GM21717 (cell line): ENCODE results near the gene HIVEP3.

ENCODE experiments used
- ATAC-seq: cut with Tn5 transposase; IDR thresholded peaks from one replicate; pipeline ENCODE4 v1.9.1; 2021; ENCODE audit warnings: mild to moderate bottlenecking, moderate library complexity; ENCODE audit not compliant: unreplicated experiment

Gene HIVEP3

GRCh38 chr1:41512701-41513382, 405.9 kb downstream of the HIVEP3 start:
- ATAC-seq, result no peak

DNA sequence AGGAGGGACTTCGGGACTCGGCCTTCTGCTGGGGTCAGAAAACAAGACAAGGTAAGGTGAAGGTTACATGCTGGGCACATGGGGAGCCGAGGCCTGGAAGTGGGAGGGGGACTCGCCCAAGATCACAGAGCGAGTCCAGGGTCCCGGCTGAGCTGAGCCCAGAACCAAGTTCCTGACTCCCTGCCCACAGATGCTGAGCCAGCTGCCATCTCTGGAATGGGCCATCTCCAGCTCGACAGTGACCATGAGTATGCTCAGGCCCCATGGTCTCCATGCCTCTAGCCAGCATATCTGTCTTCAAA, 407.5 kb downstream of the HIVEP3 start:
- ATAC-seq, result no peak

DNA sequence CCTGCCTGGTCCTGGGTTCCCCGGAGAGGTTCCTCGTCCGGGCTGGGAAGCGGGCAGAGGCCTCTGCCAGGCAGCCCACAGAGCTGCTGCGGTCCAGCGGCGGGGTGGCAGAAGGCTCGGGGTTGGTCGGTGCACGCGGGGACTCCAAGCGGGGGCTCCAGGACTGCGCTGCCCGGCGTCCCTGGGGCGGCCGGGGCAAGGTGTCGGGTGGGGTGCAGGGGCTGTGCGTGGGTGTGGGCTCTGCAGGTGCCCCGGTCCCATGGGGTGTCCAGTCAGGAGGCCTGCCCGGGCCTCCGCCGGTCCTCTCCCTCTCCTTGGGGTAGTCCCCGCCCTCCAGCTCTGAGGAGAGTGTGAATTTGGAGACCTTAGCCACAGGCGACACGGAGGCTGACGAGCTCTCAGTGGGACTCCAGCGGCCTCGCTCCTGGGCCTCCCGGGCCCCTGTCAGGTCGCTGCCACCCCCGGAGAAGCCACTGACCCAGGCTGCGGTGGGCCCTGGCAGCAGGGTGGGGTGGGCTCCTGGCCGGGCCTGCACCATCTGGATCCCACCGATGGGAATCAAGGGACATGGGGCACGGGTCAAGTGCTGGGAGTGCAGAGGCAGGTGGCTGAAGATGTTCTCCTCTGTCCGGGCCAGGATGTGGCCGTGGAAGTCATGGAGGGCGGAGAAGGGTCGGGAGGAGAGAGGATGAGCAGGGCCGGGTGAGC, 408.0 kb downstream of the HIVEP3 start:
- ATAC-seq, result no peak

DNA sequence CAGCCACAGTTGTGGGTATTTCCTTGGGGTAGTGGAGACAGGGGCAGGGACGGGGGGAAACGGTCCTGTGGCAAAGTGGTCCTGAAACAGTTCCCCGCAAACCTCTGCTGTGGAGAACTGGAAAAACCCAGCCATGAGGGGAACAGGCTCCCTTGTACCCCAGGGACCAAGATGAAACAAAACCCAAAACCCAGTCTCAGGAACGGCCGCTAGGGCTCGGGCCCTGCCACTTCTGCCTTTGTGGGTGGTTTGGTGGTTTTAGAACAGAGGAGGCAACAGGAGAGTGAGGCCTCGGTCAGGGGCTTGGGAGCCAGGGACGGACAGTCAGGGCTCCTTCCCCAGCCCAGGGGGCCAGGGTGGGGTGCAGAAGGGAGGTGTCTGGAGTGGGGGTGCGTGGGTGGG, 409.5 kb downstream of the HIVEP3 start:
- no peak for ATAC-seq

- ATAC-seq, result no peak
Measured at GRCh38 chr1:41508290-41508689, 410.4 kb downstream of the HIVEP3 start.

- ATAC-seq, result no peak
Measured at GRCh38 chr1:41507836-41508235, 410.9 kb downstream of the HIVEP3 start.

DNA sequence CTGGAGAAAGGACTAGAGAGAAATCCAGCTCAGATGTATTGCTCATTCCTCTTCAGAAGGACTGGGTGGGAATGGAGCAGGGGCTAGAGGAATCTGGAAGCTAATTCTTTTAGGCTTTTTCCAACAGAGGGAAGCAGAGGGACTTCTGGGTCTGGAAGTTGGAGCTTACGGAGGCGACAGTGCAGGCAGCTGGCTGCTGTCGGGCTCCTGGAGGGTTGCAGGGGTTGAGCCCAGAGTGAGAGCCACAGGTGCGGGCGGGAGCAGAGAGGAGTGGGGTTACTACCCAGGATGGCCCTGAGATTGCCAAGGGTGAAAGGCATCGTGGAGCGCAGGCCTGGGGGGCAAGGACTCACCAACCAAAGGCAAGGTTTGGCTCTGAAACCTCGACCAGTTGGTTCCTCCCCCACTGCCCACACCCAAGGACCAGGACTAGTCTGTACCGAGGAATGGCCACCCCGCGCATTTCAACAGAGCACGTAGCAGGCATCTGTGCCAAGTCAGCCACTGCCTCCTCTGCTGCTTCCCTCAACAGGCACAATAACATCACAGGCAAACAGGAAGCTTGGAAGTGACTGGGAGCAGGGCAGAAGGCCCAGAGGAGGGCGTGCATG, 411.5 kb downstream of the HIVEP3 start:
- no peak for ATAC-seq

DNA sequence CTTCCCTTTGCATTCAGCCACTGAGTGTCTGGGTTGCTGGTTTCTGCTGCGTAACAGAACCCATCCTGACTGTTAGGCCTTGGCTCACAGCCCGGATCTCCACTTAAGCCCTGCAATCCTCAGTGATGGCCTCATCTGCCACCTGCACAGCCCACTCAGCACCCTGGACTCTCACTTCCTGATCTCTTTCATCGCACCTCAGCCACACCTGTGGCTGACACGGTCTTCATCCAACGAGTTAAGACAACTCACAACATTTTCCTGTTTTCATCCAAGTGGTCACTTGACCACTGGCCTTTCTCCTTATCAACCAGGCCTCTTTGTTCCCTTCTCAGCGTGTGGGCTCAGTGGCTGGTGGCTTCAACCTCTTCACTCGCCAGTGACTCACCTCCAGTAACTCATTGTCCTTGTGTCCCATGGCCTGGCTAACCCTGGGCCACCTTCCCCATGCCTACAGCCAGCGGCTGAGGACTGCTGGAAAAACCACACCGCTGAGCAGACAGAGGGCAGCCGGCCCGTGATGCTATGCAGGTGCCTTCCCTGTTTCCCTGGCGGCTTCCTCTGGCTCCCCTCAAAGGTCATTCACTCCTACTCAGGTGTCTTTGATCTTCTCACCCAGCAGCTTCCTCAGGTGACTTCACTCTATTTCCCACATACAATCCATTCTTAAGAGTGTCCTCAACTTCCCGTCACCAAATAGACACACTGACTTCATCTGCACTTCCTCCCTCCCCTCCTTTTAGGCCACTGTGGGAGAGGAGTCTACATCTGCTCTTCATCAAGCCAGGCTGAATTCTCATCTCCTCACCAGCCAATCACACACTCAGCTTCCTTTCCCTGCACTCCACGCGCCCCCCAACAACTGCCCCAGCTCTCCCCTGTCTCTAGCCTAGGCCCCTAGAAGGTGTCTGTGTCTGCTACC, 414.3 kb downstream of the HIVEP3 start:
- ATAC-seq, result no peak

DNA sequence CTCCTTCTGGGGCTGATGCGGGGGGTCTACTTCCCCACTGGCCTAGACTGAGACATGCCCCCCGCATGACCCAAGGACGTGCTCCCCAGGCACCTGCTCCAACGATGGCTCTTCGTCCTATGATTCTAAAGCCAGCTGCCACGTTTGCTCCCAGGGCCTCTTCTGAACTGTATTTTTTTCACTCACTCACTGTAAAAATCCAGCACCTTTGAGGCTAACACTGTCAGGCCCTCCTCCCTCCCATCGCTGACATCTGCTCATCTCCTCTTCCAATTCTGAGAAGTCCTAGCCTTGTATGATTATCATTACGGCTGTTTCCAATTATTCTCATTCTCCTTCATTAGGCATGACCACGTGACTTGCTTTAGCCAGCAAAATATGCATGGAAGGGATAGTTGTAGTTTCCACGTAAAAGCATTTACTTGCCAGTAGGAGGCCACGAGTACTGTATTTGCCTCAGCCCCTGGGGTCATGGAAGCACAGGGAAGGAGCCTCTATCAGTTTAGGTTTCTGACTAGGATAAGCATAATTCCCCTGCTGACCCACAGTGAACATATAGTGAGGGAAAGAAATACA, 415.1 kb downstream of the HIVEP3 start:
- ATAC-seq, result no peak

DNA sequence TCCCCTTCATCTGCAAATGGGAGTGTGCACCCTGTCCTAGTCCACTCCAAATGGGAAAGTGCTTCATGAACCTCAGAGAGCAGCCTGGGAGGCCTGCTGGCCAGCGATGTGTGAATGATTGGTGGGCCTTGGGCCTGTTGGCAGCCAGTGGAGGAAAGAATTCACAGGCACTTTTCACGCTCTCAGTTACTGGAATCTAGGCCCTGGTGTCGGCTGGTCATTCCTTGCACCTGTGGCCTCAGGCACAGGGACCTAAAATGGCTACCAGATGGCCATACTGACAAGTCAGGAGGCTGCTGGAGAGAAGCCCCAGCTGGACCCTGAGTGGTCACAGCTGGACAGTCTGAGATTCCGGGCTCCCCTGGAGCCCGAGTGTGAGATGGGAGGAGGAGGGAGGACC, 415.8 kb downstream of the HIVEP3 start:
- ATAC-seq, result no peak

- ATAC-seq, result no peak
Measured at GRCh38 chr1:41501581-41501980, 417.1 kb downstream of the HIVEP3 start.

DNA sequence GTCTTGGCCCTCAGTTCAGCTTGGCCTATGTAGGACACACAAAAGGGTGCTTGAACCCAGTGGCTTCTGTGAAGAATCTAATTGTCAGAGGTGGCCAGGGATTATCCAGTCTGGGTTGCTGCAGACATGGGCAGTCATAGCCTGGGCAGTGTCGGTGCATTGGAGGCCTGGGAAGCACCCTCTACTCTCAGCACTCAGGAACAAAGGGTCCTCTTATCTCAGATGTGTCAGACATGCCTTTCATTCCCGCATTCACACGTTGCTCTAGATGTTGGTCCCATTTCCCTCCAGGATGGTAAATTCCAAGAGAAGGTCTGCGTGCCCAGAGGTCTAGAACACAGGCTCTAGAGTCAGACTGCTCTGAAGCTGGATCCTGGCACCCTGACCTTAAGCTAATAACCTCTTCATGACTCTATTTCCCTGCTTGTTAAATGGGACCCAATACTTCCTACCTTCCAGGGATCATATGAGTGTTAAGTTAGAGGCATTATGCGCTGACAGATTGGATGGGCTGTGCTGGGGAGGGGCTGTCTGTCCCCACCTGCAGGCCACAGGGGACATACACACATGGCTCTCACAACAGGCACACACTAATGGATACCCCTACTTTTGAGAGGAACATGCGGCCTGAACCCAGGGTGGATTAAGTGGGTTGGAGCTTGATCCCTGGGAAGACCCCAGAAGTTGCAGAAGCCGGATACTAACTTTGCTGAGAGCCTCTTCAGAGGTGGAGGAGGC, 417.8 kb downstream of the HIVEP3 start:
- ATAC-seq, result no peak

DNA sequence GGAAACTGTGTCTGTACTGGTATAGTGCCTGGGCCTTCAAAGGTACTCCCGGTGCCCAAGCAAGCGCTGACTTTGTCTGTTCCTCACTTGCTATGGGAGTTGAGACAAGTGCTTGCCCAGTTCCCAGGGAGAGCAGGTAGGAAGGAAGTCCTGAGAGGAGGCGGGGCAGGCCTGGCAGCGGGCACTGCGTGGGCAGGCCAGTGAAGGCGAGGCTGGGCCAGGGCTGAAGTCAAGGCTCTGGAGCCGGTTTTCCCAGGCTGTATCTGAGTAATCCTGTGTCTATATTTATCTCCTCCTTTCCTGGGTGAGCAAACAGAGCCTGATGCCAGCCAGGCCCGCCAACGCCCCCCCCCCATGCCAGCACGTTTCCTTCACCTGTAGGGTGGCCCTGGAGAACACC, 418.3 kb downstream of the HIVEP3 start:
- no peak for ATAC-seq

DNA sequence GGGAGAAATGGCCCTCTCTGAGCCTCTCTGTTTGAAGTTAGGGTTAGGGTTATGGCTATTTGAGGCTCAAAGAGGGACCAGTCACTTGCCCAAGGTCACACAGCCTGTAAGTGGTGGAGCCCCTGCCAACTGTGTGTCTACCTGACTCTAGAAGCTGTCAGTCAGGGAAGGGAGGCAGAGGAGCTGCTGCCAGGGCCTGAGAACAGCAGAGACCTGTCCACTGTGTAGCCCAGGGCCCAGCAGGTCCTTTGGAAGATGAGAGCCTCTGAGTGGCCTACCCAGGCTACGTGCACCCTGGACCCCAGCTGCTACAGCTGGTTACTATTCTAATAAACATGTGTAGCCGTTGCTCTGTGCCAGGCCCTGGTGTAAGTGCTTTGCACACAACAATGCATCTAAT, 419.1 kb downstream of the HIVEP3 start:
- no peak for ATAC-seq

GRCh38 chr1:41498804-41499203, 419.9 kb downstream of the HIVEP3 start:
- ATAC-seq, result no peak

- no peak for ATAC-seq
Measured at GRCh38 chr1:41498391-41498790, 420.3 kb downstream of the HIVEP3 start.

- no peak for ATAC-seq
Measured at GRCh38 chr1:41497461-41498030, 421.2 kb downstream of the HIVEP3 start.

GRCh38 chr1:41497056-41497440, 421.7 kb downstream of the HIVEP3 start:
- ATAC-seq, result no peak

DNA sequence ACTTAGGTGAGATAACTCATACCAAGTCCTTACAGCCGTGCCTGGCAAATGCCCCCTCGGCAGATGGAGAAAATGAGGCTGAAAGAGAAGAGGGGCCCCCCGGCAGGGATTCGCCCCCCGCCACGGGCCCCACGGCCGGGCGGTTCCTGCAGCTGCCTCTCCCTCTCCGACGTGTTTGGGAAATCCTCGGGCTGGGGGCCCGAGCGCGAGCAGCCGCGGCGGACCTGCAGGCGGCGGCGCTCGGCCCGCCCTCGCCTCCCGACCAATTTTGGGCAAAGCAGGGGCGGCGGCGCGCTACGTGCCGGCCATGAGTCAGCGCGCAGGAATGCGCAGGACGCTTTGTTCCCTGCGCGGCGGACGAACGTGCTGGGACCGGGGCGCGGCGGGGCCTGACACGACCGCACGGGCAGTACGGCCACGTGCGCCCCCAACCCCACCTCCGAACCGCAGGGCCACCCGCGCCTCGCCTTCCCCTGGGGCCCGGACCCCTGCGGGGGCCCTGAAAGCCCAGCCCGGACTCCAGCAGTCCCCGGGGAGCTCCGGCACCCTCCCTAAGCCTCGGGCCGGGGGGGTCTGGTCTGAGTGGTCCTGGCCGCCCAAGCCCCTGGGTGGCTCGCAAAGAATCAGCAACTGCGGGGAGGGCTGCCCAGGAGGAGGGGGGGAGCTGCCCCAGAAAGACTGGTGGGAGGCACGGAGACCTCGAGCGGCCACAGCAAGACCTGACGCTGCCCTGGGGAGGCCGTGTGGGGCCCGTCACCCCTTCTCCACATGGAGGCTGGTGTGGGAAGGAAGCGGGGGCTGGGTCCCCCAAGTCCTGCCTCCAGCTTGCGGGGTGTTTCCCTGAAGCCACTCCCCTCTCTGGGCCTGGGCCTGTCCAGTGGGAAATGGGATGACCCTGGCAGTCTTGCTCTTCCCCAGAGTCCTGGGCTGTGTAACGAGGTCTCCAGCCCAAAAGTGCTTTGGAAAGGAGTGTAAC, 422.4 kb downstream of the HIVEP3 start:
- ATAC-seq, result no peak
